Suprapubic skin (tissue), 4 donors: ENCODE results near the gene NHSL2. TPM values are rescaled to one million over a fixed set of nuclear protein-coding genes. Genes with fewer than 3 reads are reported as not detected.
A peak's percentile ranks its signal among the peaks of the same experiment; 100 is the strongest.

Source experiments
- DNase-seq, 2 donors: peaks; one replicate each; pipeline ENCODE4 v3.0.0-alpha.2; 2019; ENCODE audit warnings: low spot score in 2 of 2
- H3K27ac ChIP-seq: fragments of 200-600 bp; sonication (generic); one replicate; pipeline ENCODE4 v1.5.1; 2019
- H3K27me3 ChIP-seq: fragments of 200-600 bp; sonication (generic); one replicate; pipeline ENCODE4 v1.5.1; 2019
- H3K36me3 ChIP-seq: fragments of 200-600 bp; sonication (generic); one replicate; pipeline ENCODE4 v1.5.1; 2019
- H3K4me1 ChIP-seq: fragments of 200-600 bp; sonication (generic); one replicate; pipeline ENCODE4 v1.5.1; 2019
- H3K4me3 ChIP-seq: fragments of 200-600 bp; sonication (generic); one replicate; pipeline ENCODE4 v1.5.1; 2019; ENCODE audit warnings: mild to moderate bottlenecking
- H3K9me3 ChIP-seq: fragments of 200-600 bp; sonication (generic); one replicate; pipeline ENCODE4 v1.5.1; 2019
- EP300 ChIP-seq: sonication (generic); formaldehyde crosslinking; IDR thresholded peaks from one replicate; pipeline ENCODE4 v1.6.1; 2017; ENCODE audit warnings: antibody characterized with exemption
- POLR2A ChIP-seq, 2 donors: fragments of 450-650 bp; IDR thresholded peaks; one replicate each; pipeline ENCODE4 v1.6.1; 2017; ENCODE audit warnings: antibody characterized with exemption in 2 of 2, mild to moderate bottlenecking in 2 of 2, moderate library complexity in 2 of 2
- POLR2AphosphoS5 ChIP-seq, 3 donors: sonication (generic); formaldehyde crosslinking; IDR thresholded peaks; one replicate each; pipeline ENCODE4 v1.6.1; 2017; ENCODE audit warnings: antibody characterized with exemption in 3 of 3
- WGBS: methylation state at CpG from one replicate; pipeline ENCODE4 v1.1.5; 2018; 5-methylcytosine and 5-hydroxymethylcytosine counted together
- total RNA-seq, 4 donors: library from RNA; depleted of rRNA; stranded (reverse); fragments of >200 nt; gene quantifications; one replicate each; pipeline ENCODE4 v1.1.0, GENCODE V29; 2016
- TF ChIP-seq, protein P1 (sequence below), 2 donors: fragments of 200-600 bp in 1 of 2; fragments of 450-650 bp in 1 of 2; sonication (generic) in 1 of 2; IDR thresholded peaks; one replicate each; pipeline ENCODE4 v1.5.1; 2016 to 2019; ENCODE audit warnings: antibody characterized with exemption in 2 of 2, mild to moderate bottlenecking in 1 of 2, moderate library complexity in 1 of 2

Gene NHSL2
- total RNA-seq, 4 donors from 2014 or later: 2.0 to 4.7 (median 3.0) TPM

DNA sequence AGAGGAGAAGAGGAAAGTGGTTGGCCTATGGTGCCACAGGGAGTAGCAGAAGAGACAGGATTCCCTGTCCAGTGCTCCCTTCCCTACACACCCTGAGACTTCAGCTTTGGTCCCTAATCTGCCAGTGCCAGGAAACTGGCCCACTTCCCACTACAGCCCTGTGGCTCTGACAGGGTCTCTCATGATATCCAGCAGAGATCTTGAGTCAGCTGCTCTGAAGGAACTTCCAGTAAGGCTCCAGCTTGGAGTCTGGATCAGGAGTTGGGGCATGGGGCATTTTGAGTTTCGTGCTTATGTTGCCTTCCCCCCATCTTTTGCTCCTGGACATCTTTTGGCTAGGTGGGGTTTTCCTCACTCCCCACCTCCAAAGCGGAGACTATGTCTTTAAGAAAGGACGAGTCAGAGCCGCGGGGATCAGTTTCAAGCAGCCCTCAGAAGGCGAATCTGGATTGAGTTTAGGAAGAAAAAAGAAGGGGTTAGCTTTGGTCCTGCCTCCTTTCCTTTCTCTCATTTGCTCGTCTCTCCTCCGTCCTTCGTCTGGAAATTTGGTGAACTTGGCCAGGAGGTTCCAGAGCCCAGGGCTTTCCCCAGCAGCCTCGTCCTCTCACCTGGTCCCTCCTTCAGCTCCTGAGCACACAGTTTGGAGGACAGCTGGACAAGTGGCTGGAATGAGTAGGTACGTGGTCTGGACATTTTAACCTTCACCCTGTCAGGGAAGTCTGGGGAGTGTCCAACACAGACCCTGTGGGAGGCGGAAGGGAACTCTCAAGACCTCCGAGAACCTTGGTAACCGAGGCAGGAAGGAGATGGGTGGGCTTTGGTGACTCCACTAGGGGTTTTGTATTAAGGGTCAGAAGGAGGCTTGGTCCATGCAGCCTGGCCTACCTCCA lies 116.6 kb downstream of the NHSL2 start:
- TF ChIP-seq POLR2AphosphoS5 (IDR thresholded peaks at IDR 0.05): no peak
- TF ChIP-seq EP300: no peak
- no peak for TF ChIP-seq POLR2A (IDR thresholded peaks at IDR 0.05)
- TF ChIP-seq, protein P1, sequence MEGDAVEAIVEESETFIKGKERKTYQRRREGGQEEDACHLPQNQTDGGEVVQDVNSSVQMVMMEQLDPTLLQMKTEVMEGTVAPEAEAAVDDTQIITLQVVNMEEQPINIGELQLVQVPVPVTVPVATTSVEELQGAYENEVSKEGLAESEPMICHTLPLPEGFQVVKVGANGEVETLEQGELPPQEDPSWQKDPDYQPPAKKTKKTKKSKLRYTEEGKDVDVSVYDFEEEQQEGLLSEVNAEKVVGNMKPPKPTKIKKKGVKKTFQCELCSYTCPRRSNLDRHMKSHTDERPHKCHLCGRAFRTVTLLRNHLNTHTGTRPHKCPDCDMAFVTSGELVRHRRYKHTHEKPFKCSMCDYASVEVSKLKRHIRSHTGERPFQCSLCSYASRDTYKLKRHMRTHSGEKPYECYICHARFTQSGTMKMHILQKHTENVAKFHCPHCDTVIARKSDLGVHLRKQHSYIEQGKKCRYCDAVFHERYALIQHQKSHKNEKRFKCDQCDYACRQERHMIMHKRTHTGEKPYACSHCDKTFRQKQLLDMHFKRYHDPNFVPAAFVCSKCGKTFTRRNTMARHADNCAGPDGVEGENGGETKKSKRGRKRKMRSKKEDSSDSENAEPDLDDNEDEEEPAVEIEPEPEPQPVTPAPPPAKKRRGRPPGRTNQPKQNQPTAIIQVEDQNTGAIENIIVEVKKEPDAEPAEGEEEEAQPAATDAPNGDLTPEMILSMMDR (IDR thresholded peaks at IDR 0.05): no peak
- Histone ChIP-seq H3K27me3 (no peaks in the 10 kb centered on the region), H3K36me3 (no peaks in the 10 kb centered on the region), H3K9me3 (no peaks in the 10 kb centered on the region), H3K27ac (no peak overlapping the region), H3K4me3 (no peak overlapping the region), H3K4me1 (peaks cover 3% of the 10 kb centered on the region)
- no peak for DNase-seq
- 71% methylated on average over 14 of the region's 14 CpGs for WGBS

DNA sequence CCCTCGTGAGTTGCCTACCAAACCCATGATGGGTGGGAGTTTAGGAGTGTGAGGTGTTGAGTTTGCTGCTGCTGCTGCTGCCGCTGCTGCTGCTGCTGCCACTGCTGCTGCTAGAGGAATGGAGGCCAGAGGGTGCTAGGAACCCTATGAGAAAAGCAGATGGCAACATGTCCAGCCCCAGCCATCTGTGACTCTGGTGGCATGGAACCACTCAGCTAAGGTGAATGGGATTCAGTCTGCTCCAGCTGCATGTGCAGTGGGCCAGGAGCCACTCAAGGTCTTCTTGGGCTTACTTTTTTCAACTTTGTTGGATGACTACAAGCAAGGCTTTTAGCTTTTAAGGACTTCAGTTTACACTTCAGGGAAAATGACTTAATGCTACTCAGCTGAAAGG lies 117.3 kb downstream of the NHSL2 start:
- Histone ChIP-seq H3K36me3 (no peaks in the 10 kb centered on the region), H3K9me3 (no peaks in the 10 kb centered on the region), H3K27ac (no peak overlapping the region), H3K27me3 (no peaks in the 10 kb centered on the region), H3K4me1 (peaks cover 3% of the 10 kb centered on the region), H3K4me3 (no peak overlapping the region)
- TF ChIP-seq EP300: no peak
- TF ChIP-seq, protein P1 (IDR thresholded peaks at IDR 0.05): no peak
- TF ChIP-seq POLR2AphosphoS5 (IDR thresholded peaks at IDR 0.05): no peak
- no peak for TF ChIP-seq POLR2A (IDR thresholded peaks at IDR 0.05)
- 60% methylated on average over 2 of the region's 2 CpGs for WGBS
- peak in 1 of 2 donors; percentile 4 for DNase-seq

DNA sequence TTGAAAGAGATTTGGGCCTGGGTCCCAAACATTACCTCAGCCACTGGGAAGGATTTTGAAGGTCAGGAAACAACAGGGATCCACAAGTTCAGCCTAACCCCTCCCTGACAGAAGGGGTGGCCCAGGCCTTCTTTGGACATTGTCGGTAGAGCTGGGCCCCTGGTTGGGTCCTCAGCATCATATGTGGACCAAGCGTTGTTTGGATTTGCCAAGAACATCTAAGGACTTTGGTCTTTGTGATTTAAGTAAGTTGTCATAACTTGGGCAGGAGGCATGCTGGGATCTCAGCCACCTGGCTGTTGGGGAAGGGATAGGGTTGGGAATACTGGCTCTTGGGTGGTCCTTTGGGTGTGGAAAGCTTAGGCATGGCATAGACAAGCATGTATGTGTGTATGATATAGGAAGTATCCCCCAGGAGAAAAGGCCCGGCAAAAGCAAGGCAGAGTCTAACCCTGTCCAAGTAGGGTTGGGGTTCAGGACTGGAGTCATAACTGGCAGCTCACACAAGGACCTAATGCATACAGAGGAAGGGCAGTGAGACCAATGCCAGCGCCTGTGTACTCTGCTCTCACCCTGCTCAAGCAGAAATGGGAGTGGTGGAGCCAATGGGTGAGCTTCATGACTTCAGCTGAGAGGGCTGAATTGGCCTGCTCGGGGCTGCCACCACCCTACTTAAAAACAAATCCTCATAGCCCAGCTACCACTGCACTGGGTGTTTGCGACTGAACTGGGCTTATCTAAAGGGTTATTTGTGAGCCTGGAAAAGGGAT lies 118.2 kb downstream of the NHSL2 start:
- Histone ChIP-seq H3K27me3 (no peaks in the 10 kb centered on the region), H3K4me1 (peaks cover 3% of the 10 kb centered on the region), H3K4me3 (no peak overlapping the region), H3K9me3 (no peaks in the 10 kb centered on the region), H3K36me3 (no peaks in the 10 kb centered on the region), H3K27ac (no peak overlapping the region)
- no peak for DNase-seq
- TF ChIP-seq POLR2AphosphoS5 (IDR thresholded peaks at IDR 0.05): no peak
- TF ChIP-seq POLR2A (IDR thresholded peaks at IDR 0.05): no peak
- TF ChIP-seq, protein P1 (IDR thresholded peaks at IDR 0.05): no peak
- no peak for TF ChIP-seq EP300
- 86% methylated on average over 3 of the region's 6 CpGs for WGBS

DNA sequence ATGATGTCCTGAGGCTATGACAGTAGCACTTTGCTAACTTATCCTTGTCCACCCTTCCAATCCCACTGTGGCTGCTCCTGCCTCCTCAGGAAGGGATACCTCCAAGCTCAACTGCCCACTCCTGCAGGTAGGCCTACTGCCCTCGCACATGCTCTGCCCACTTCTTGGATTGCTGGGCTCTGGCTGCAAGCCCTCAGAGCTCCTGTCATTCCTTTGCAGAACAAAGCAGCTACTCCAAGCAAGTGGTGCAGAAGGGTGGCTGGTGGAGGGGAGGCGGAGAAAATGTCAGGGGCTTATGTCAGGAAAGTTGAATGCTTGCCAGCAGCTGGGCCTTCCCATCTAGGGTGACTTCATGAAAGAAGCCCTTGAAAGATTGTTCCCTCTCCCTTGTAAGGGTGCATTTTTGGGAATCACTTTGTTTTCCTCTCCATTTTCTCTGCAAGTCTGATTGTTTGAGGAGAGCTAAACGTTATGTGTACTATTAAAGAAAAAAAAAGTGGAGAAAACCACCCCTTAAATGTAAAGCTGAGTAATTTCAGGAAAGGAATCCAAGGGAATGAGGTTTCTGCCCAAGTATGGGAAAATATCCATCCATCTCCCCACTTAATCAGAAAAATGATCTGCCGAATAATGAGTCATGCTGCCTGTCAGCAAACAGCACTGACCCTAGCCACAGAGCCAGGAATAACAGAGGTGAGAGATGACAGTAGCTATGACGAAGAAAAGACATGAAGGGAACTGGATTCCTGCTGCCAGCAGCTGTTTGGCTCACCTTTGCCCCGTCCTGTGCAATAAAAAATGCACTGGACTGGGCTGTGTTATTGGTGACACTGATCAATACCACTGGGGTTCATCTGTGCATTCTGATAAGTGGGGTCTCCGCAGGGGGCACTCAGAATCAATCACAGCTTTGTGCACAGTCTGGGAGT lies 119.1 kb downstream of the NHSL2 start:
- WGBS: 61% methylated on average over 7 of the region's 7 CpGs
- TF ChIP-seq, protein P1 (IDR thresholded peaks at IDR 0.05): no peak
- TF ChIP-seq EP300 (no peak), POLR2AphosphoS5 (IDR thresholded peaks at IDR 0.05) (no peak), POLR2A (IDR thresholded peaks at IDR 0.05) (no peak)
- DNase-seq: no peak
- Histone ChIP-seq H3K4me3 (no peak overlapping the region), H3K27ac (no peak overlapping the region), H3K9me3 (no peaks in the 10 kb centered on the region), H3K4me1 (peaks cover 3% of the 10 kb centered on the region), H3K27me3 (no peaks in the 10 kb centered on the region), H3K36me3 (no peaks in the 10 kb centered on the region)
